ENCODE measurements around the gene FCRLB. TPM values are rescaled to one million over a fixed set of nuclear protein-coding genes. Genes with fewer than 3 reads are reported as not detected.
"Not testable (repeated sequence)": the region's sequence is repeated elsewhere in the genome, so short reads cannot be mapped to it uniquely, and the experiment has no call there.

The FCRLB gene
- total RNA-seq, 1 donor from 2014 or later: 0.27 TPM

DNA sequence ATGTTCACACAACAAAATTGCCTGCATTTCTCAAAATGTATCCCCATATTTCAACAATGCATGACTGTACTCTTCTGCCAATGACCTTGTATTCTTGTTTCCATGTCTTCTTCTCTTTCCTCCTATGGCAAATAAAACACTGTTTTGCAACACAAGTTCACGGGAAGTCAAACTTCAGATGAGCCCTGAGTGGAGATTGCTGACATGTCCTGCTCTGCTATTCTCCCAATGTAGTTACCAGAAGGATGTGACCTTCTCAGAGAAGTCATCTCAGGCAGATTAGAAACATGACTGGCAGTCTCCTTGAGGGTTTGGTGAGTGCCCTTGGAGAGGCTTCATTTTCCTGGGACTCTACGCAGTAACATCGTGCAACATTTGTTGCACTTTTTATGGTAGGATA lies 42.8 kb upstream of the FCRLB start:
- no peaks in the 10 kb centered on the region for H3K36me3 Mint-ChIP-seq (ENCODE audit: unreplicated experiment)
- H3K9me3 Mint-ChIP-seq (ENCODE audit: unreplicated experiment): no peaks in the 10 kb centered on the region
- DNase-seq (ENCODE audit: extremely low spot score, unreplicated experiment): no peak
- no peak overlapping the region for H3K4me3 Mint-ChIP-seq (ENCODE audit: unreplicated experiment)
- H3K27ac Mint-ChIP-seq (ENCODE audit: unreplicated experiment): no peak overlapping the region
- TF ChIP-seq, protein P1, sequence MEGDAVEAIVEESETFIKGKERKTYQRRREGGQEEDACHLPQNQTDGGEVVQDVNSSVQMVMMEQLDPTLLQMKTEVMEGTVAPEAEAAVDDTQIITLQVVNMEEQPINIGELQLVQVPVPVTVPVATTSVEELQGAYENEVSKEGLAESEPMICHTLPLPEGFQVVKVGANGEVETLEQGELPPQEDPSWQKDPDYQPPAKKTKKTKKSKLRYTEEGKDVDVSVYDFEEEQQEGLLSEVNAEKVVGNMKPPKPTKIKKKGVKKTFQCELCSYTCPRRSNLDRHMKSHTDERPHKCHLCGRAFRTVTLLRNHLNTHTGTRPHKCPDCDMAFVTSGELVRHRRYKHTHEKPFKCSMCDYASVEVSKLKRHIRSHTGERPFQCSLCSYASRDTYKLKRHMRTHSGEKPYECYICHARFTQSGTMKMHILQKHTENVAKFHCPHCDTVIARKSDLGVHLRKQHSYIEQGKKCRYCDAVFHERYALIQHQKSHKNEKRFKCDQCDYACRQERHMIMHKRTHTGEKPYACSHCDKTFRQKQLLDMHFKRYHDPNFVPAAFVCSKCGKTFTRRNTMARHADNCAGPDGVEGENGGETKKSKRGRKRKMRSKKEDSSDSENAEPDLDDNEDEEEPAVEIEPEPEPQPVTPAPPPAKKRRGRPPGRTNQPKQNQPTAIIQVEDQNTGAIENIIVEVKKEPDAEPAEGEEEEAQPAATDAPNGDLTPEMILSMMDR (IDR thresholded peaks at IDR 0.05): no peak
- peaks cover 30% of the 10 kb centered on the region for H3K27me3 Mint-ChIP-seq (ENCODE audit: unreplicated experiment)
- H3K4me1 Mint-ChIP-seq (ENCODE audit: unreplicated experiment): no peaks in the 10 kb centered on the region

DNA sequence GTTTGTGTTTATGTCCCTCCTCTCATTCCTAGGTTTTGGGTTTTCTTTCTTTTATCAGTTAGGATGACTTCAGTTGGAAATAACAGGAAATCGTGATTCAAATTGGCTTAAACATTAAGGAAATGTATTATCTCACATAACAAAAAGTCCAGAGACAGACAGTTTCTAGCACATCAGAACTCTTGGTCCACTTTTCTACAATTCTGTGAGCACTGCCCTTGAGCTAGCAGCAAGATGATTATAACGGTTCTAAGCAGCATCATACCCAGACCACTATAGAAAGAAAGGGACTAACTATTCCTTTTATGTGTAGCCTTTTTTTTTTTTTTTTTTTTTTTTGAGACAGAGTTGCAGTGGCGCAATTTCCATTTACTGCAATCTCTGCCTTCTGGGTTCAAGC lies 39.5 kb upstream of the FCRLB start:
- no peaks in the 10 kb centered on the region for H3K4me1 Mint-ChIP-seq (ENCODE audit: unreplicated experiment)
- TF ChIP-seq, protein P1 (IDR thresholded peaks at IDR 0.05): no peak
- no peaks in the 10 kb centered on the region for H3K36me3 Mint-ChIP-seq (ENCODE audit: unreplicated experiment)
- H3K4me3 Mint-ChIP-seq (ENCODE audit: unreplicated experiment): no peak overlapping the region
- no peak for DNase-seq (ENCODE audit: extremely low spot score, unreplicated experiment)
- peaks cover 44% of the 10 kb centered on the region for H3K27me3 Mint-ChIP-seq (ENCODE audit: unreplicated experiment)
- no peak overlapping the region for H3K27ac Mint-ChIP-seq (ENCODE audit: unreplicated experiment)
- H3K9me3 Mint-ChIP-seq (ENCODE audit: unreplicated experiment): no peaks in the 10 kb centered on the region

DNA sequence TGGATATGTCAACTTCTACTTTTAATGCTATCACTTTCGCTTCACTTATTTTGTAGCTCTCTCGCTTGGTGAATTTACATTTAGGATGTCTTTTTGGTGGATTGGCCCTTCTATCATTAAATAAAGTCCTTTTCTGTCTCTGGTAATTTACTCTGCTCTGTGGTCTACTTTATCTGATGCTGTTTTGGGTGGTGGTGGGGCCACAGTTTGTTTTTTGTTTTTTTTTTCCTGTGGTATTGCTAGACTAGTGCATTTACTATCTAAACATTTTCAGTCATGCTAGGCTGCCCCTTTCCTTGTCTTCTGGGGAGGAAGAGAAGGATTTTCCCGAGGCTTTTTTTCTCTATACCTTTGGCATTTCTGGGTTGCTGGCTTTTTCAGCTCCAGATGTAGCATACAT lies 32.4 kb upstream of the FCRLB start:
- H3K36me3 Mint-ChIP-seq (ENCODE audit: unreplicated experiment): no peaks in the 10 kb centered on the region
- TF ChIP-seq, protein P1 (IDR thresholded peaks at IDR 0.05): no peak
- H3K9me3 Mint-ChIP-seq (ENCODE audit: unreplicated experiment): no peaks in the 10 kb centered on the region
- H3K4me1 Mint-ChIP-seq (ENCODE audit: unreplicated experiment): no peaks in the 10 kb centered on the region
- H3K27me3 Mint-ChIP-seq (ENCODE audit: unreplicated experiment): peaks cover 32% of the 10 kb centered on the region
- no peak for DNase-seq (ENCODE audit: extremely low spot score, unreplicated experiment)
- H3K27ac Mint-ChIP-seq (ENCODE audit: unreplicated experiment): no peak overlapping the region
- no peak overlapping the region for H3K4me3 Mint-ChIP-seq (ENCODE audit: unreplicated experiment)

DNA sequence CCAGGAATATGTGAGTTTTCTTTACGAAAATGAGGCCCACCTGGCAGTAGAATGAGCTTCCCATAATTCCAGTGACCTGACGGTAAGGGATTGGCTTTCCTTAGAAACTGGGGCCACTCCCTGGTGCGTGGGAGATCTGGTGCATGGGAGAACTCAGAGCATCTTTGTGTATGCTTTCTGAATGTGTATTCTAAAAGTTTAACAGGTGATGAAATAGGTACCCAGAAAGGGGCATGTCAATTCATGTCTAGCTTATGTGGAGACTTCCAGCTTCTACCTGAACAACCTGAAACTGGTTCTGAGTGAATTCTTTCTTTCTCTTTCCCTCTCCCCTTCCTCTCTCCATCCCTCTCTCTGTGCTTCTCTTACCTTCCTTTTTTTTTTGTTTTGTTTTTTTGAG lies 29.5 kb upstream of the FCRLB start:
- Mint-ChIP-seq H3K36me3 (ENCODE audit: unreplicated experiment) (no peaks in the 10 kb centered on the region), H3K9me3 (ENCODE audit: unreplicated experiment) (no peaks in the 10 kb centered on the region), H3K4me3 (ENCODE audit: unreplicated experiment) (no peak overlapping the region), H3K27ac (ENCODE audit: unreplicated experiment) (no peak overlapping the region), H3K4me1 (ENCODE audit: unreplicated experiment) (no peaks in the 10 kb centered on the region), H3K27me3 (ENCODE audit: unreplicated experiment) (peaks cover 29% of the 10 kb centered on the region)
- DNase-seq (ENCODE audit: extremely low spot score, unreplicated experiment): peak; percentile 44
- TF ChIP-seq, protein P1 (IDR thresholded peaks at IDR 0.05): no peak

DNA sequence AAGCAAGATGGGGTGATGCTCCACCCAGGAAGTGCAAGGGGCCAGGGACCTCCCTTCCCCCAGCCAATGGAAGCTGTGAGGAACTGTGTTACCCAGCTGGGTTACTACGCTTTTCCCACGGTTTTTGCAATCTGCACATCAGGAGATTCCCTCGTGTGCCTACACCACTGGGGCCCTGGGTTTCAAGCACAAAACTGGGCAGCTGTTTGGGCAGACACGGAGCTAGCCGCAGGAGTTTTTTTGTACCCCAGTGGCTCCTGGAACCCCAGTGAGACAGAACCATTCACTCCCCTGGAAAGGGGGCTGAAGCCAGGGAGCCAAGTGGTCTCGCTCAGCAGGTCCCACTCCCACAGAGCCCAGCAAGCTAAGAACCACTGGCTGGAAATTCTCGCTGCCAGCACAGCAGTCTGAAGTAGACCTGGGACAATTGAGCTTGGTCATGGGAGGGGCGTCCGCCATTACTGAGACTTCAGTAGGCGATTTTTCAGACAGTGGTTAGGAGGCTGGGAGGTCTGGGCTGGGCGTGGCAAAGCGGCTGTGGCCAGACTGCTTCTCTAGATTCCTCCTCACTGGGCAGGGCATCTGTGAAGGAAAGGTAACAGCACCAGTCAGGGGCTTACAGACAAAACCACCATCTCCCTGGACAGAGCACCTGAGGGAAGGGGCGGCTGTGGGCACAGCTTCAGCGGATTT lies 28.2 kb upstream of the FCRLB start:
- H3K4me3 Mint-ChIP-seq (ENCODE audit: unreplicated experiment); H3K27ac Mint-ChIP-seq (ENCODE audit: unreplicated experiment); H3K36me3 Mint-ChIP-seq (ENCODE audit: unreplicated experiment); H3K4me1 Mint-ChIP-seq (ENCODE audit: unreplicated experiment); H3K9me3 Mint-ChIP-seq (ENCODE audit: unreplicated experiment): not testable (repeated sequence)
- peak; percentile 62 for DNase-seq (ENCODE audit: extremely low spot score, unreplicated experiment)
- peaks cover 38% of the 10 kb centered on the region for H3K27me3 Mint-ChIP-seq (ENCODE audit: unreplicated experiment)

DNA sequence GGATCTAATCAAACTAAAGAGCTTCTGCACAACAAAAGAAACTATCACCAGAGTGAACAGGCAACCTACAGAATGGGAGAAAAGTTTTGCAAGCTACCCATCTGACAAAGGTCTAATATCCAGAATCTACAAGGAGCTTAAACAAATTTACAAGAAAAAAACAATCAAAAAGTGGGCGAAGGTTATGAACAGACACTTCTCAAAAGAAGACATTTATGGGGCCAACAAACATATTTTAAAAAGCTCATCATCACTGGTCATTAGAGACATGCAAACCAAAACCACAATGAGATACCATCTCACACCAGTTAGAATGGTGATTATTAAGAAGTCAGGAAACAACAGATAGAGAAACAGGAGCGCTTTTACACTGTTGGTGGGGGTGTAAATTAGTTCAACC lies 23.0 kb upstream of the FCRLB start:
- not testable (repeated sequence) for DNase-seq (ENCODE audit: extremely low spot score, unreplicated experiment); H3K9me3 Mint-ChIP-seq (ENCODE audit: unreplicated experiment); H3K27ac Mint-ChIP-seq (ENCODE audit: unreplicated experiment); H3K36me3 Mint-ChIP-seq (ENCODE audit: unreplicated experiment); H3K4me1 Mint-ChIP-seq (ENCODE audit: unreplicated experiment); H3K4me3 Mint-ChIP-seq (ENCODE audit: unreplicated experiment)
- peaks cover 43% of the 10 kb centered on the region for H3K27me3 Mint-ChIP-seq (ENCODE audit: unreplicated experiment)
